Renal cortical epithelial cell (primary cell): ENCODE results near the gene NAV2. TPM values are rescaled to one million over a fixed set of nuclear protein-coding genes. Genes with fewer than 3 reads are reported as not detected.

Source experiments
- DNase-seq: peaks from one replicate; pipeline ENCODE4 v3.0.0-alpha.2; 2011; ENCODE audit warnings: low read depth
- total RNA-seq: library from RNA; depleted of rRNA; stranded (reverse); fragments of >200 nt; gene quantifications from 2 replicates; pipeline ENCODE4 v1.2.3, GENCODE V29; 2014

The NAV2 gene
- total RNA-seq, 1 donor from 2014 or later, result 41.1 TPM

- peak; percentile 35 for DNase-seq
Observed at GRCh38 chr11:20087118-20087521, 374.5 kb downstream of the NAV2 start.

DNA sequence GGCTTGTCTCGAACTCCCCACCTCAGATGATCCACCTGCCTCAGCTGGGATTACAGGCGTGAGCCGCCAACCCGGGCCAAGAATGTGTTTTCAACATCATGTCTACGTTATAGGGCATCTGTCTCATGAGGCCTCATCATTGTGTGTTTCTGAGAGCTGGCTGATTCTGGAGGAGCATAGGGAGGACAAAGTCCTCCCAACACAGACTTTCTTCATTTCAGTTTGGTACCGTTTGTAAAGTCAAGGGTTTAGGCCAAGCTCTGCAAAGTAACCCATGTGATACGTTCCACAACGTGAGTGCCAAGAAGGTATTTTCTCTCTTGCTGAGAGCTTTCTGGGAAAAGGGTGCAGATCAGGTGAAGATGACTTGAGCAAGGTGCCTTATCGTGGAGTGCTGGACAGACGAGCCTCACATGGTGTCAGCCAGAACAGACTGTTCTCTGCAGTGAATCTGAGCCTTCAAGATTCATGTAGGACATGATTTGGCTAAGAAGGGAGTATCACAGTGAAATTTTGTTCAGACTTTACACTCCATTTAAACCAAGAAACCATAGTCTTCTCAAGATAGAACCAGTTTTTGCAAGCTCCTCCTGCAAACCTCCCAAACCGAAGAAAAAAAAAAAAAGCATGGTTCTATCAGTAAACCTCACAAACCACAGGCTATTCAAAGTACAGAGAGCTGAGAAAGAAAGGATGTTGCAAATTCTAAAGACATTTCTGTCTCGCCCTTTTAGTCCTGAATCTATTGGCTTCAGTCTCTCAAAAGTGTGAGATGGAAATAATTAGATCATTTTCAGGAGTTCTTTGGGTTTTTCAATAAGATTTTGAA is 376.0 kb downstream of the NAV2 start:
- DNase-seq, result peak; percentile 30

GRCh38 chr11:20089367-20089766 is 376.7 kb downstream of the NAV2 start:
- no peak for DNase-seq

DNA sequence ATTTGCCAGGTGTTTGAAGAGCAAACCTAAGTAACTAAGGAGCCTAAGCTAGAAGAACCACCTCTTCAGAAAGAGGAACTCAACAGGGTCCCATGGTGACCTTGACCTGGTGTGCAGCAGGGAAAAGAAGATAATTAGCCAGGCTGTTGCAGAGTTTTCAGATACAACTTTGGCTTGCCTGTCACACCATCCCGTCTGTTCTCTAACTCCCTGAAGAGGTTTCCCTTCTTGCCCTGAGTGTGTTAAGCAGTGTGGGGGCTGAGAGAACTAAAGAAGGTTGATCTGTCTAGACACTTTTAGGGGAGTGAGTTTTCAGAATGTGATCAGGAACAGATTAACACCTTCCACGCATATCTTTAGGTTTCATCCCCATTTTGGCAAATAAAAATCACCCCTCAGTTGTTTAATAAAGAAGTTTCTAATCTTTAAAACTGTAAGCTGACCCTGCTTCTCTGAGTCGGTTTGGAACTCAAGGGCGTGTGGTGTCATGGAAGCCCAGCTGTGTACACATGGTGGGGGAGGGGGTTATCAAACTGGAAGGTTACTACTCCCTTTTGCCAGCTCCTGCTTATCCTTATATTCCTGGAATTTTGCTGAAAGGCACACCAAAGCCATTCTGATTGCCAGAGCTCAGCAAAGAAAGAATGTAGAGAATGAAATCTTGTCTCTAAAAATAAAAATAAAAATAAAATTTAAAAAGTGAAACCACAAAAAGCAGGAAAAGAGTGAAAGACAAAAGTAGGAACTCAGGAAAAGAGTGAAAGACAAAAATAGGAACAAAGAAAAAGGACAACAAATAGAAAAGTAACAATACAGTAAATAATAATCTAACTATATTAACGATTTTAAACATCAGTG is 377.4 kb downstream of the NAV2 start:
- DNase-seq, result no peak

GRCh38 chr11:20090654-20091374 is 378.2 kb downstream of the NAV2 start:
- DNase-seq, result no peak

DNA sequence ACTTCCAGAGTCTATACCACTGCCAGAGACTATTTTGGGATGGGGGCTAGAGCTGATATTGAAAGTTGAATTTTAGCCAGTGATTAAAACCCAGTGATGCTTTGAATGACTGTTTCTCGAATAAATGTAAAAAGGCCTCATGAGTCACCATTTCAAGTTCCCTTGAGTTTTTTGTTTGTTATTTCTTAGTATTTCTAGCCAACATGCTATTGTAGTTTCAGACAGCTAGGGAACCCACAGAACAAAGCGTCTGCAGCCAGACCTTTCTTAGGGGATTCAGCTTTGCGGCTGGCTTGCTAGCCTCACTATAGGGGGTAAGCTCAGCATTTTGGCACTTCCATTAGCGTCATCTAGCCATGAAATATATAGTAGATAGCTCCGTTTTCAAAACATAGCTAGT is 381.1 kb downstream of the NAV2 start:
- DNase-seq, result peak; percentile 13

DNA sequence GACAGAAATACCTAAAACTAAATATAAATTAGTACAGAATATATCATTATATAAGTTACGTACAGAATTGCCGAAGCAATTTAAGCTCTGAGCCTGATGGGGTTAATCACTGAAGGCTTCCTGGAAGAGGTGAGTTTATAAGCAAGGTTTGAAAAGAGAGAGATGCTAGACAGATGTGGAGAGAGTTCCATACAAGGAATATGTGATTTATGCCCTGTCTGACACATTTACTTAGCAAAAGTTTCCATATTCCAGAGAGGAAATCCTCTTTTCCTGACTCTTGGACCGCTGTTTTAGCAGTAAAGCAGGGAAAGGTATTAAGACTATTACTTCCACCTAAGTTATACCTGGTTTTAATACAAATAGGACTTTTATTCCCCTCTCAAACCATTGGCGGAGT is 382.6 kb downstream of the NAV2 start:
- no peak for DNase-seq

DNA sequence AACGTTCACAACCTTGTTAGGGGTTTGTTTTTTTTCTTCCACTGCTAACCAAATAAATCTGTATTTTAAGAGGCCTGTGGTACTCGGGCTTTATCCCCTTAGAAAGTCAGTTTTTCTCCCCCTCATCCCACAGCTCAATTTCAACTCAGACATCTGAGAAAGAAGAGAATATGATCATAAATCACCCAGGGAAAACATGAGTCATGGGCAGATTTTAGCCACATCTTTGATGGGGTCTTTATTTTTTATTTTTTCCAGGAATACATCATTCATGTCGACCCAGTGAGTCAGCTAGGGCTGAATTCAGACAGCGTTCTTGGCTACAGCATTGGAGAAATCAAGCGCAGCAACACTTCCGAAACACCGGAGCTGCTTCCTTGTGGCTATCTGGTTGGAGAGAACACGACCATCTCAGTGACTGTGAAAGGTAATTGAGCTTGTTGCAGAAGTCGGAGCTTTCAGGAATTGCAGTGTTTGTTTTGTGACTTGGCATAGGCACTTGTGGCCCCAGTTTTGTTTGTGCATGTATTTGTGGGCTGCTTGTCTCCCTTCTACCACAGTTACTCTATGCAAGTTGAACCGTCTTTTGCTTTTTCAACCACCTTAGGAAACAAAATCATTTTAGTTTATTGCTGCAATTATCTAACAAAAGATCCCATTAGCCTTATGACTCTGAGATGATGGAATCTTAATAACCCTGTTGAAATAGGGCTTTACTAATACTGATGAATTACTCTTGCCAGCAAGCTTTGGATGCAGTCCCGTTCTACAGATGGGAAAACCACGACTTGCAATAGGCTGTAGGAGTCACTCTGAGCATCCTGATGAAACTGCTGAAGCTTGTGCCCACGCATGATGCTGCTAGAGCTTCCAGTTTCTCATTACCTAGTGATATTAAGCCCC is 384.9 kb downstream of the NAV2 start:
- peak; percentile 60 for DNase-seq

GRCh38 chr11:20099527-20099926 is 386.9 kb downstream of the NAV2 start:
- no peak for DNase-seq

- no peak for DNase-seq
Observed at GRCh38 chr11:20102397-20102796, 389.8 kb downstream of the NAV2 start.

DNA sequence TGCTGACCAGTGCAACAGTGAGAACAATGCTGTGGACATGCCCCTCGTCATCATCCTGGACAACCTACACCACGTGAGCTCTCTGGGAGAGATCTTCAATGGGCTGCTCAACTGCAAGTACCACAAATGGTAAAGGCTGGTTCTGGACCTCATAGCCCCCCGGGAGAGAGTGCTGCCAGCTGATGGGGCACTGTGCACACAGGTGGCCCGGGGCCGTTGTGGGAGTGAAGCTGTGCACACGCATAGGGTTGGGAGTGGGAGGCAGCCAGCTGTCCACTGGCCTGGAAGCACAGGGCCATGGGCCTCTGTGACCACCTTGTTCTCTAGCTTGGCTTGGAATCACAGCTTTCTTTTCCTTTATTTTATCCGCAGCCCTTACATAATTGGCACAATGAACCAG is 390.6 kb downstream of the NAV2 start:
- DNase-seq, result no peak

DNA sequence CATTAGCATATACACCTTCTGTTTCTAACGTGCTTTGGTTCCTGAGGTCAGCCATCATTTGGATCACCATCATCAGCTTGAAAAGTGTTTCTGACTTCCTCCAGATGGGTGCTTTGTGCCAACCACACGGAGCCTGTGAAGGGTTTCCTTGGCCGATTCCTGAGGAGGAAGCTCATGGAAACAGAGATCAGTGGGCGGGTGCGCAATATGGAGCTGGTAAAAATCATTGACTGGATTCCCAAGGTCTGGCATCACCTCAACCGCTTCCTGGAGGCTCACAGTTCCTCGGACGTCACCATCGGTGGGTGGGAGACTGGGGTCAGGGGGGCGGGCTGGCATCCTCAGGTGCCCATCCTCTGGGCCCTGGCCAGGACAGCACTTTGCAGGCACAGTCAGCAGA is 392.8 kb downstream of the NAV2 start:
- no peak for DNase-seq

DNA sequence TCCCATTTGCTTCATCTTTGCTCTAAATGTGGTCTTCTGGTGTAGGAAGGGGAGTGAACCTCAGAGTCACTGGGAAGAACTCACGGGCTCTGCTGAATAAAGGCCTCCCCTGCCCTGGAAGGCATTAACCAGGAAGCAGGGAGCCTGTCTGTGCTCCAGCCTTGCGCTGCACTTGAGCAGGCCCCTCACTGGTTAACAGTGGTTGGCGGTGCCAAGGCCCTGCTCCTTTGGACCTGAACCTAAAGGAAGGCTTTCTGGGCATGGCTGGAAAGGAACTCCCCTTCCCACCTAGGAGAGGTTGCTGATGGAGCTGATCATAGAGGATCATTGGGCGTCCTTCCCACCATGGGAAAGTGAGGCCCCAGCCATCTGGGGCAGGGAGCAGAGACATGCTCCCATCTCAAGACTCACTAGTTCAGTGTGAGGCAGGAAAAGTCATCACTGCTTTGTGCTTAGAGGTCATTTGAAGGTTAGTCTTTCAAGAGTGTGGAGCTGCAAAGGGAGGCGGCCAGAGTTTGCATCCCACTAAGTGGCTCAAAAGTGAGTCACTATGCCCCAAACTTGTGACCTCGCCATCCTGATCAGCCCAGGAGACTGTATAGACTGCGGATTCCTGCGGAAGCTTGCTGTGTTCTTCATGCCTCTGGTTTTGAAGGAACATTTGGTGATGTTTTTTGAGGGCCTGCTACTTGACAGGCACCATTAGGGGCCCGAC is 397.3 kb downstream of the NAV2 start:
- no peak for DNase-seq

DNA sequence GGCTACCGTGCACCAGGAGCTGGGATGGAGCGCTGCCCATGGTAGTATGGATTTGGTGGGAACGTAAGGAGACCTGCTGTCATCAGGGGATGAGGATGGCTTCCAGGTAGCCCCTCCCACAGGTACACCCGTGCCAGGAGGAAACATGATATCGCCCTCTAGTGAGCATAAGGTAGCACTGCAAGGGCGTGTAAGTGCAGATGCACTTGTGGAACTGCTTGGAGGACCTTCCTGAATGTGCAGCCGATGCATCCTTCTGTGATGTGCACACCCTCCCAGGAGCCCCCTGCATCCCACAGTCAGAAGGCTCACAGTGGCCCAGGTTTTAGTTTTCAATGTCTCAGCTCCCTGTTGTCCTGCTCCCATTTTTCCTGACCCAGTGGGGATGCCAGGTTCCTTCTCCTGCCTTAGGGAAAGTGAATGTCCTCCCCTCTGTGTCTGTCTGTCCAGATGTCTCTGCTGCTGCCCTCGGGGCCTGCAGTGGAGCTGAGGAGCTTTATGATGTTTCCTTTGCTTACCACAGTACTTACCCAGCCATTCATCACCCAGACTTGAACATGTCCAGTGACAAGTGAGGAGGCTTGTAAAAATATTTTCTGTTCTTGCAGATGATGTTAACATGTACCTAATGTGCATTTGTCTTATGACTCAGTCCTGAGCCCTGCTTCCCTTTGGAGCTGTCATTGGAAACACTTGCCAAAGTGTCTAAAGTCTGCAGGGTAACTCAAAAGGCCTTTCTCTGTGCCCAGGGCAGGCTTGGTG is 398.5 kb downstream of the NAV2 start:
- DNase-seq, result peak; percentile 69

- DNase-seq, result no peak
Observed at GRCh38 chr11:20111871-20112270, 399.2 kb downstream of the NAV2 start.

DNA sequence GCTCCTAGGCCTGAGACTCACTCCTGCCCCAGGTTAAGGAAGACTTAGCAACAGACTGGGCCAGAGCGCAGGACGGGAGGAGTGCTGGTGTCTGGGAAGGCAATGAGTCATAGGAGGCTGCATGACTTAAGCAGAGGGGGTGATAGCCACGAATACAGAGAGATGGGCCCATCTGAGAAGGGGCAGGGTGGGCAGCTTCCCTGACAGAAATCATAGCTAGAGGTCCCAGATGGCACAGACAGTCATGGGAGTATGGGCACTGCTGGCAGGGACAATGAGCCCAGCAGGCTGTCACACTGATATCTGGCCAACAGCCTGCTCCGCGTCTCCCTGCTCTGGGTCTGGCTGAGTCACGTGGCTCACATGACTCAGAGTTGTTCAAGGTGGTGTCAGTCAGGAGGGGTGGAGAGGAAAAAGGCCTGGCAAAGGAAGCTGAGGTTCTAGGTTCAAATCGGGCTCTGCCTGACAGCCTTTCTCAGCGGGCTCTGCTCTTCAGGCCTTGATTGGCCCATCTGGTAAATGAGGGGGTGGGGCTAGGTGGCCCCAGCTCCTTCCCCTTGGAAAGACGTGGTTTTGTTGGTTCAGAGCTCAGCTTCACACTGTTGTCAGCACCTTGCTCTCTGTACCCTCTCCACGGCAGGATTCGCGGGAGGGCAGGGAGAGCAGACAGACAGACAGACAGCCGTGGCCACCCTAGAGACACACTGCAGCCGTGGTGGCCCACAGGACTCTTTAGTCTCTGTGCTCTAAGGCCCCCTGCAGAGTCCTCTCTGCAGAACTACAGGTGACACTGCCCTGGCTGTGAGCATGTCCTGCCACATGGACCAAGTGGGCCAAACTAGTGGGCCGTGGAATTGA is 399.9 kb downstream of the NAV2 start:
- DNase-seq, result peak; percentile 97

DNA sequence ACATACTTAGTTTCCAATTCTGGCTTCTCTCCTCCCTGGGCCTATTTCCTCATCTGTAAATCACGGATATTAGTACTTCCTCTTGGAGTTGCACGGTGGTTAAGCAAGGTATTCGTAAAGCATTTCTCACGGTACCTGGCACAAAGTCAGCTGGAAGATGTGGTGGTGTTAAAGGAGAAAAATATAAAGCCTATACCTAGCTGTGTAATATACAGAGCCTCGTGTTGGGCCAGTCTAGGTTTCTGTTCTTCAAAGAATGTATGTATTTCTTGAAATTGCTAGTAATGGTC is 400.5 kb downstream of the NAV2 start:
- DNase-seq, result peak; percentile 95

- DNase-seq, result no peak
Observed at GRCh38 chr11:20114588-20114987, 402.0 kb downstream of the NAV2 start.

DNA sequence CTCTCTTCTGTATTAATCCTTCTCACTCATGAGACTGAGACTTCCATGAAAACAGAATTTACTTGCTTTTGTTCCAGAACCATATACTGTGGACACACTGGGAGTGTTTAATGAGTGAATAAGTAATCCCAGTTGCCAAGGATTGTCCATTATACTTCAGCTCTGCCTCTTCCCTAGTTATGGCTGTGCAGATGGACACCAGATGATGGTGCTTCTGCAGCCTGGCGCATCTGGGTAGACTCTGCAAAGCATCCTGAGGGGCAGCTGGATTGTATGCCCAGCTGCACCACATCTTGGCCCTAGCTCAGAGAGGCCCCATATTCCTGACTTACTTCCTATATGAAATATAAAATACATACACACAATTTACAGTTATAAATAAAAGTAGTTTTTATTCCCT is 404.2 kb downstream of the NAV2 start:
- no peak for DNase-seq
